Activated T-helper 17 cell treated with anti-CD3 and anti-CD28 coated beads, Interleukin-2, amount 50 U/mL, for 72 hours (primary cell): ENCODE measurements around the gene B4GALNT4. TPM values are rescaled to one million over a fixed set of nuclear protein-coding genes. Genes with fewer than 3 reads are reported as not detected.
A peak's percentile ranks its signal among the peaks of the same experiment; 100 is the strongest.
"Not testable (repeated sequence)": the region's sequence is repeated elsewhere in the genome, so short reads cannot be mapped to it uniquely, and the experiment has no call there.

Experiments
- ATAC-seq: fragments of 150-1000 bp; cut with Tn5 transposase; replicated peaks from 2 replicates; pipeline ENCODE4 v1.10.0; 2021; ENCODE audit warnings: mild to moderate bottlenecking, moderate library complexity
- H3K27ac Mint-ChIP-seq: one replicate; pipeline ENCODE4 v1.8.0; 2022; ENCODE audit warnings: mixed read lengths
- H3K27me3 Mint-ChIP-seq: one replicate; pipeline ENCODE4 v1.8.0; 2022; ENCODE audit warnings: mixed read lengths
- H3K36me3 Mint-ChIP-seq: one replicate; pipeline ENCODE4 v1.8.0; 2022; ENCODE audit warnings: low read depth, mild to moderate bottlenecking, mixed read lengths
- H3K4me1 Mint-ChIP-seq: one replicate; pipeline ENCODE4 v1.8.0; 2022; ENCODE audit warnings: mixed read lengths
- H3K4me3 Mint-ChIP-seq: one replicate; pipeline ENCODE4 v1.8.0; 2022; ENCODE audit warnings: mild to moderate bottlenecking, mixed read lengths
- H3K9me3 Mint-ChIP-seq: one replicate; pipeline ENCODE4 v1.8.0; 2022; ENCODE audit warnings: mixed read lengths
- total RNA-seq, 2 donors: library from RNA; stranded (reverse); gene quantifications; one replicate each; pipeline ENCODE4 v1.2.3, GENCODE V29; 2022

Gene B4GALNT4
- total RNA-seq, 2 donors from 2014 or later: 1.4 to 9.4 TPM

GRCh38 chr11:362642-363442, 6.5 kb upstream of the B4GALNT4 start:
- peaks cover 6% of the 10 kb centered on the region for H3K27me3 Mint-ChIP-seq
- H3K27ac Mint-ChIP-seq: no peak overlapping the region
- no peak for ATAC-seq
- H3K4me1 Mint-ChIP-seq: peaks cover 6% of the 10 kb centered on the region
- no peak overlapping the region for H3K4me3 Mint-ChIP-seq
- H3K9me3 Mint-ChIP-seq: no peaks in the 10 kb centered on the region
- no peaks in the 10 kb centered on the region for H3K36me3 Mint-ChIP-seq

- not testable (repeated sequence) for H3K4me3 Mint-ChIP-seq, ATAC-seq, H3K9me3 Mint-ChIP-seq, H3K27ac Mint-ChIP-seq, H3K36me3 Mint-ChIP-seq
- H3K4me1 Mint-ChIP-seq: peaks cover 12% of the 10 kb centered on the region
- H3K27me3 Mint-ChIP-seq: peaks cover 11% of the 10 kb centered on the region
Measured at GRCh38 chr11:363443-363805, 5.9 kb upstream of the B4GALNT4 start.

- Mint-ChIP-seq H3K4me3 (no peak overlapping the region), H3K27ac (no peak overlapping the region), H3K4me1 (peaks cover 14% of the 10 kb centered on the region), H3K9me3 (no peaks in the 10 kb centered on the region), H3K36me3 (no peaks in the 10 kb centered on the region), H3K27me3 (peaks cover 14% of the 10 kb centered on the region)
- peak; percentile 85 for ATAC-seq
Measured at GRCh38 chr11:363948-364761, 5.1 kb upstream of the B4GALNT4 start.

- no peak for ATAC-seq
- peaks cover 8% of the 10 kb centered on the region for H3K4me1 Mint-ChIP-seq
- H3K9me3 Mint-ChIP-seq: no peaks in the 10 kb centered on the region
- peaks cover 14% of the 10 kb centered on the region for H3K27me3 Mint-ChIP-seq
- H3K36me3 Mint-ChIP-seq: no peaks in the 10 kb centered on the region
- no peak overlapping the region for H3K27ac Mint-ChIP-seq
- H3K4me3 Mint-ChIP-seq: no peak overlapping the region
Measured at GRCh38 chr11:364991-365725, 4.1 kb upstream of the B4GALNT4 start.

- Mint-ChIP-seq H3K27ac (no peak overlapping the region), H3K9me3 (no peaks in the 10 kb centered on the region), H3K27me3 (peaks cover 14% of the 10 kb centered on the region), H3K36me3 (no peaks in the 10 kb centered on the region), H3K4me3 (no peak overlapping the region), H3K4me1 (peaks cover 8% of the 10 kb centered on the region)
- no peak for ATAC-seq
Measured at GRCh38 chr11:365831-366230, 3.5 kb upstream of the B4GALNT4 start.

- Mint-ChIP-seq H3K9me3 (no peaks in the 10 kb centered on the region), H3K4me1 (peaks cover 8% of the 10 kb centered on the region), H3K4me3 (peak overlapping the region; percentile 71), H3K27ac (no peak overlapping the region), H3K36me3 (no peaks in the 10 kb centered on the region), H3K27me3 (peaks cover 14% of the 10 kb centered on the region)
- no peak for ATAC-seq
Measured at GRCh38 chr11:367956-368413, 1.3 kb upstream of the B4GALNT4 start.

GRCh38 chr11:368414-369335, 624 bp upstream of the B4GALNT4 start:
- no peaks in the 10 kb centered on the region for H3K36me3 Mint-ChIP-seq
- no peaks in the 10 kb centered on the region for H3K9me3 Mint-ChIP-seq
- ATAC-seq: no peak
- H3K4me3 Mint-ChIP-seq: peak overlapping the region; percentile 71
- peaks cover 8% of the 10 kb centered on the region for H3K4me1 Mint-ChIP-seq
- H3K27me3 Mint-ChIP-seq: peaks cover 14% of the 10 kb centered on the region
- H3K27ac Mint-ChIP-seq: peak overlapping the region; percentile 58

GRCh38 chr11:370070-370941, 1.0 kb downstream of the B4GALNT4 start:
- H3K4me3 Mint-ChIP-seq: peak overlapping the region; percentile 58
- ATAC-seq: no peak
- peaks cover 14% of the 10 kb centered on the region for H3K27me3 Mint-ChIP-seq
- H3K9me3 Mint-ChIP-seq: no peaks in the 10 kb centered on the region
- H3K27ac Mint-ChIP-seq: no peak overlapping the region
- H3K36me3 Mint-ChIP-seq: no peaks in the 10 kb centered on the region
- peaks cover 8% of the 10 kb centered on the region for H3K4me1 Mint-ChIP-seq

- ATAC-seq: no peak
- no peak overlapping the region for H3K27ac Mint-ChIP-seq
Measured at GRCh38 chr11:371051-371450, 1.8 kb downstream of the B4GALNT4 start.

GRCh38 chr11:371716-372590, 2.7 kb downstream of the B4GALNT4 start:
- peaks cover 8% of the 10 kb centered on the region for H3K4me1 Mint-ChIP-seq
- H3K27ac Mint-ChIP-seq: no peak overlapping the region
- H3K27me3 Mint-ChIP-seq: peaks cover 14% of the 10 kb centered on the region
- no peaks in the 10 kb centered on the region for H3K9me3 Mint-ChIP-seq
- no peak for ATAC-seq
- H3K36me3 Mint-ChIP-seq: no peaks in the 10 kb centered on the region
- H3K4me3 Mint-ChIP-seq: no peak overlapping the region

More at GRCh38 chr11:371051-371450, 1.8 kb downstream of the B4GALNT4 start:
- H3K36me3 Mint-ChIP-seq: no peaks in the 10 kb centered on the region
- H3K27me3 Mint-ChIP-seq: peaks cover 14% of the 10 kb centered on the region
- H3K4me3 Mint-ChIP-seq: no peak overlapping the region
- peaks cover 8% of the 10 kb centered on the region for H3K4me1 Mint-ChIP-seq
- no peaks in the 10 kb centered on the region for H3K9me3 Mint-ChIP-seq

GRCh38 chr11:372809-373715, 3.8 kb downstream of the B4GALNT4 start:
- Mint-ChIP-seq H3K36me3 (no peaks in the 10 kb centered on the region), H3K27ac (no peak overlapping the region), H3K9me3 (no peaks in the 10 kb centered on the region), H3K4me1 (peaks cover 5% of the 10 kb centered on the region), H3K4me3 (no peak overlapping the region), H3K27me3 (peaks cover 7% of the 10 kb centered on the region)
- ATAC-seq: no peak
